Testis (tissue), 3 donors: Measurements from ENCODE around the gene MYOZ1. TPM values are rescaled to one million over a fixed set of nuclear protein-coding genes. Genes with fewer than 3 reads are reported as not detected.

Experiments
- DNase-seq: peaks from one replicate; pipeline ENCODE4 v3.0.0-alpha.2; 2019
- H3K27ac ChIP-seq, 2 donors: fragments of 200-600 bp; sonication (generic); one replicate each; pipeline ENCODE4 v1.5.1; 2019
- H3K27me3 ChIP-seq: fragments of 200-600 bp; sonication (generic); one replicate; pipeline ENCODE4 v1.5.1; 2019
- H3K36me3 ChIP-seq: fragments of 200-600 bp; sonication (generic); one replicate; pipeline ENCODE4 v1.5.1; 2017; ENCODE audit warnings: low read depth; ENCODE audit errors: missing control alignments
- H3K4me1 ChIP-seq: fragments of 200-600 bp; sonication (generic); one replicate; pipeline ENCODE4 v1.5.1; 2019
- H3K4me3 ChIP-seq, 2 donors: fragments of 200-600 bp; sonication (generic); one replicate each; pipeline ENCODE4 v1.5.1; 2017 to 2019
- H3K9me3 ChIP-seq: fragments of 200-600 bp; sonication (generic); one replicate; pipeline ENCODE4 v1.5.1; 2017
- CTCF ChIP-seq, 3 experiments: fragments of 450-650 bp in 2 of 3; fragments of 200-600 bp in 1 of 3; sonication (generic) in 1 of 3; IDR thresholded peaks; one replicate each; pipeline ENCODE4 v1.5.1; 2016 to 2019; ENCODE audit warnings: antibody characterized with exemption in 3 of 3, mild to moderate bottlenecking in 2 of 3, moderate library complexity in 1 of 3
- POLR2A ChIP-seq: fragments of 450-650 bp; IDR thresholded peaks from one replicate; pipeline ENCODE4 v1.6.1; 2017; ENCODE audit warnings: antibody characterized with exemption, mild to moderate bottlenecking, moderate library complexity
- WGBS, 2 donors: methylation state at CpG; one replicate each; pipeline ENCODE4 v1.1.5; 2018; 5-methylcytosine and 5-hydroxymethylcytosine counted together
- intact Hi-C: fragments of 100-400 bp; cut with DNase I; formaldehyde crosslinking; loops from one replicate; pipeline ENCODE4 v1.15.1; 2023; ENCODE audit warnings: low total_unique reads
- polyA plus RNA-seq: library from polyadenylated mRNA; stranded (reverse); fragments of 350-450 nt; fragmentation: Illumina TruSeq; extraction: RNeasy Lipid Tissue Mini Kit (QIAGEN cat#74804); gene quantifications from one replicate; pipeline ENCODE4 v1.2.3, GENCODE V29; 2014; ENCODE audit warnings: low read depth, low replicate concordance; ENCODE audit not compliant: insufficient read depth
- total RNA-seq, 2 donors: library from RNA; depleted of rRNA; stranded (reverse); fragments of >200 nt; gene quantifications; one replicate each; pipeline ENCODE4 v1.2.3, GENCODE V29; 2016

Gene MYOZ1
- total and polyA plus RNA-seq, 3 donors from 2014 or later, result 2.4 to 10.5 (median 3.2) TPM

- no peak within 1 kb of the TSS for H3K4me3 ChIP-seq
- peak; percentile 65 for DNase-seq
- WGBS, 2 donors, result 21 to 24% methylated on average over 6 of the region's 6 CpGs
- peaks cover 27% of the 10 kb centered on the region for H3K4me1 ChIP-seq
- no peaks in the 10 kb centered on the region for H3K9me3 ChIP-seq
- H3K27me3 ChIP-seq, result no peaks in the 10 kb centered on the region
- intact Hi-C loops, result no loop called here
- no peak for TF ChIP-seq CTCF (IDR thresholded peaks at IDR 0.05)
- no peak for TF ChIP-seq POLR2A
- H3K27ac ChIP-seq, result peak within 1 kb of the TSS; percentile 65 to 75
- no peaks in the 10 kb centered on the region for H3K36me3 ChIP-seq
These were observed 50.1 kb downstream of the MYOZ1 start, which contains the start of gene USP54 for GRCh38 chr10:73590881-73591799. TSS of gene USP54 (minus strand) at chr10:73591342. CDS start at chr10:73575658, 15,684 bp downstream.

GRCh38 chr10:73589563-73590126 is 51.6 kb downstream of the MYOZ1 start:
- Histone ChIP-seq H3K4me3 (no peak overlapping the region), H3K36me3 (no peaks in the 10 kb centered on the region), H3K9me3 (no peaks in the 10 kb centered on the region), H3K27ac (peak overlapping the region in 1 of 2 donors; percentile 75), H3K27me3 (no peaks in the 10 kb centered on the region), H3K4me1 (peaks cover 29% of the 10 kb centered on the region)
- 81 to 85% methylated on average over 3 of the region's 3 CpGs for WGBS, 2 donors
- no peak for TF ChIP-seq CTCF (IDR thresholded peaks at IDR 0.05)
- intact Hi-C loops, result no loop called here
- peak; percentile 48 for DNase-seq

- no peak for TF ChIP-seq CTCF (IDR thresholded peaks at IDR 0.05)
- TF ChIP-seq POLR2A, result no peak
- Histone ChIP-seq H3K4me3 (no peak overlapping the region), H3K4me1 (peaks cover 29% of the 10 kb centered on the region), H3K36me3 (no peaks in the 10 kb centered on the region), H3K9me3 (no peaks in the 10 kb centered on the region), H3K27ac (no peak overlapping the region), H3K27me3 (no peaks in the 10 kb centered on the region)
- DNase-seq, result no peak
- intact Hi-C loops, result no loop called here
- 78 to 79% methylated on average over 1 of the region's 1 CpG for WGBS, 2 donors
These were observed 52.6 kb downstream of the MYOZ1 start for GRCh38 chr10:73588656-73589055.

- Histone ChIP-seq H3K36me3 (no peaks in the 10 kb centered on the region), H3K27me3 (no peaks in the 10 kb centered on the region), H3K27ac (peak overlapping the region; percentile 73 to 75), H3K4me1 (peaks cover 19% of the 10 kb centered on the region), H3K9me3 (no peaks in the 10 kb centered on the region), H3K4me3 (no peak overlapping the region)
- TF ChIP-seq POLR2A, result no peak
- no peak for TF ChIP-seq CTCF (IDR thresholded peaks at IDR 0.05)
- intact Hi-C loops, result no loop called here
- 29 to 32% methylated on average over 1 of the region's 1 CpG for WGBS, 2 donors
- peak; percentile 59 for DNase-seq
These were observed 54.7 kb downstream of the MYOZ1 start for GRCh38 chr10:73586583-73586984.
